Measurements from ENCODE around the gene SURF2.

Gene SURF2

GRCh38 chr9:133344979-133345378, 11.4 kb upstream of the SURF2 start:
- H3K4me3 ChIP-seq (ENCODE audit: low read depth, low read length), result no peak overlapping the region
- TF ChIP-seq, protein P1, sequence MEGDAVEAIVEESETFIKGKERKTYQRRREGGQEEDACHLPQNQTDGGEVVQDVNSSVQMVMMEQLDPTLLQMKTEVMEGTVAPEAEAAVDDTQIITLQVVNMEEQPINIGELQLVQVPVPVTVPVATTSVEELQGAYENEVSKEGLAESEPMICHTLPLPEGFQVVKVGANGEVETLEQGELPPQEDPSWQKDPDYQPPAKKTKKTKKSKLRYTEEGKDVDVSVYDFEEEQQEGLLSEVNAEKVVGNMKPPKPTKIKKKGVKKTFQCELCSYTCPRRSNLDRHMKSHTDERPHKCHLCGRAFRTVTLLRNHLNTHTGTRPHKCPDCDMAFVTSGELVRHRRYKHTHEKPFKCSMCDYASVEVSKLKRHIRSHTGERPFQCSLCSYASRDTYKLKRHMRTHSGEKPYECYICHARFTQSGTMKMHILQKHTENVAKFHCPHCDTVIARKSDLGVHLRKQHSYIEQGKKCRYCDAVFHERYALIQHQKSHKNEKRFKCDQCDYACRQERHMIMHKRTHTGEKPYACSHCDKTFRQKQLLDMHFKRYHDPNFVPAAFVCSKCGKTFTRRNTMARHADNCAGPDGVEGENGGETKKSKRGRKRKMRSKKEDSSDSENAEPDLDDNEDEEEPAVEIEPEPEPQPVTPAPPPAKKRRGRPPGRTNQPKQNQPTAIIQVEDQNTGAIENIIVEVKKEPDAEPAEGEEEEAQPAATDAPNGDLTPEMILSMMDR (IDR thresholded peaks at IDR 0.05; ENCODE audit: low read depth, low read length), result no peak

DNA sequence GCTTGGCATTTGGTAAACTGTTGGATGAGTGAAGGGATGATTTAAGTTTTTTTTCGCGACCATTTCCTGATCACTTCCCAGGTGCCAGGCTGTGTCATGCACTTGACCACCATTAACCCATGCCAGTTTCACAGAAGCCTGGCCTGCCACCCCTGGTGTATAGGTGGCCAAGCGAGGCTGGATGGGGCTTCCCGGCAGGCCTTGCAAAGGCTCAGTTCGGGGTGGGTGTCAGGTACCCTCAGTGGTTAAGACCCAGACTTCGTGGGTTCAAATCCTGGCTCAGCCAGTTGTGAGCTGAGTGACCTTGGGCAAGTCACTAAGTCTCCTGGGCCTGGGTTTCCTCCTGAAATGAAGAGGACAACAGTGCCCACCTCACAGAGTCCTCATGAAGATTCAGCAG, 10.8 kb upstream of the SURF2 start:
- TF ChIP-seq, protein P1 (IDR thresholded peaks at IDR 0.05; ENCODE audit: low read depth, low read length), result no peak
- H3K4me3 ChIP-seq (ENCODE audit: low read depth, low read length), result no peak overlapping the region

GRCh38 chr9:133346021-133346785, 10.1 kb upstream of the SURF2 start:
- TF ChIP-seq, protein P1 (IDR thresholded peaks at IDR 0.05; ENCODE audit: low read depth, low read length), result no peak

DNA sequence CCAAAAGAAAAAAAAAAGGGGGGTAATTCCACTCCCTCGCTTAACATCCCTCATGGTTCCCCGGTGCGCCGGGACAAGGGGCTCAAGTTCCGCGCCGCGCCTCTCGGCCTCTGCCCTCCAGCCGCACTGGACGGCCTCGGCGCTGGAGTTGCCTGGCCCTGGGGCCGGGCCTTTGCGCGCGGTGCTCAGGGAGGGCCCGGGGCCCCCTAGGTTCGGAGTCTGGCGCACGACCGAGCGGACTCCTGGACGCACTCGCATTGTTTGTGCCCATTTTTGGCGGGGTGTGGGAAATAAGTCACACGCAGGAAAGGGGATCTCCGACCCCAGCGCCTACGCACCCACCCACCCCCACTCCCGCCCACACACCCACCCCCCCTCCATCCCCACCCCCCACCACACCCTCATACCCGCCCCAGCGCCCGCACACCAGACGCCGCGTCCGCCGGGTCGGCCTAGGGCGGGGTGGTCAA, 8.8 kb upstream of the SURF2 start:
- peak overlapping the region; percentile 99 for H3K4me3 ChIP-seq (ENCODE audit: low read depth, low read length)
- TF ChIP-seq, protein P1 (IDR thresholded peaks at IDR 0.05; ENCODE audit: low read depth, low read length), result no peak

More at GRCh38 chr9:133346021-133346785, 10.1 kb upstream of the SURF2 start:
- H3K4me3 ChIP-seq (ENCODE audit: low read depth, low read length), result peak overlapping the region; percentile 99

GRCh38 chr9:133347985-133348717, 8.2 kb upstream of the SURF2 start, which contains the start of the genes MED22 and RPL7A:
MED22 (minus strand) TSS chr9:133348131; CDS start chr9:133346662, 1,469 bp downstream.
RPL7A (plus strand) TSS chr9:133348218; CDS start chr9:133348244, 26 bp downstream.
- TF ChIP-seq, protein P1 (IDR thresholded peaks at IDR 0.05; ENCODE audit: low read depth, low read length), result no peak
- H3K4me3 ChIP-seq (ENCODE audit: low read depth, low read length), result peak within 1 kb of the TSS; percentile 99

DNA sequence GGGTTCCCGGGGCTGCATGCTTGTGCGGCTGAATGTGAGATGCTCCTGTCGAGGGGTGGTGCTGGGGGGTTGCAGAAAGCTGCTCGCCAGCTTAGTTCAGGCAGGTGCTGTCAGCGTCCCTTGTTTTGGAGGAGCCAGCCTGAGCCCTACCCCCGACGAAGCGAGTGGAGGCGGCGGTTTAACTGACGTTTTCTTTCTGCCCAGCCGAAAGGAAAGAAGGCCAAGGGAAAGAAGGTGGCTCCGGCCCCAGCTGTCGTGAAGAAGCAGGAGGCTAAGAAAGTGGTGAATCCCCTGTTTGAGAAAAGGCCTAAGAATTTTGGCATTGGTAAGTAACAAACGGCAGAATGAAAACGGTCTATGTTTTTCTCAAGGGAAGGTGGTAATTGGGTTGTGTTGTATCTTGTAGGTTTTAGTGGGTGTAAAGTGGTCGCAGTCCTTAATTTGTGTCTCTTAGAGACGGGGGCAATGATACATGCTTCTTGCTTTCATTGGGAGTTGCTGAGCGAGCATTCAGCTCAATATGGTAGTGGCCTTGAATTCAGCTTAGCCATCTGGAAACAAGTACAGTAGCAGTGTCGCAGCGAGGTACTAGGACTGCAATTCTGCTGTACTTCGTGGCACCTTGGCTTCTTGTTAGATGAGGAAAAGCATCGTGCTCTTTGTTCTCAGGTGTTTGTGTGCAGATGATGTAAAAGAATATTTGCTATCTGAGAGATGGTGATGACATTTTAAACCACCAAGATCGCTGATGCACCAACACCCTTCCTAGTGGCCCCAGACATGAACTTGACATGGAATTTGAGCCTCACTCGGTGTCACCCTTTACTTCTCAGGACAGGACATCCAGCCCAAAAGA, 7.4 kb upstream of the SURF2 start:
- TF ChIP-seq, protein P1 (IDR thresholded peaks at IDR 0.05; ENCODE audit: low read depth, low read length), result no peak
- H3K4me3 ChIP-seq (ENCODE audit: low read depth, low read length), result peak overlapping the region; percentile 99

Measured in WI38 (cell line).